Lung (tissue), 12 donors: ENCODE data around the gene CUL5. TPM values are rescaled to one million over a fixed set of nuclear protein-coding genes. Genes with fewer than 3 reads are reported as not detected.
"Not testable (repeated sequence)": the region's sequence is repeated elsewhere in the genome, so short reads cannot be mapped to it uniquely, and the experiment has no call there.

Experiments used
- ATAC-seq: fragments of 200-7000 bp; cut with Tn5 transposase; one replicate; pipeline ENCODE4 v1.9.1; 2020; ENCODE audit warnings: moderate number of reproducible peaks; ENCODE audit not compliant: insufficient read depth, low FRiP score
- DNase-seq, 3 donors: peaks; one replicate each; pipeline ENCODE4 v3.0.0-alpha.2; 2013 to 2017
- H3K27ac ChIP-seq, 2 donors: one replicate each; pipeline ENCODE4 v1.5.1; 2013; ENCODE audit warnings: mild to moderate bottlenecking in 2 of 2, moderate library complexity in 2 of 2, control low read depth in 1 of 2, inconsistent platforms in 1 of 2, low read depth in 1 of 2, low read length in 1 of 2
- H3K27me3 ChIP-seq, 3 donors: one replicate each; pipeline ENCODE4 v1.5.1; 2013; ENCODE audit warnings: low read length in 2 of 3; ENCODE audit not compliant: control insufficient read depth in 3 of 3, insufficient read depth in 3 of 3
- H3K36me3 ChIP-seq, 4 donors: one replicate each; pipeline ENCODE4 v1.5.1; 2013; ENCODE audit warnings: low read length in 4 of 4, mild to moderate bottlenecking in 1 of 4, moderate library complexity in 1 of 4; ENCODE audit not compliant: control insufficient read depth in 4 of 4, insufficient read depth in 4 of 4
- H3K4me1 ChIP-seq, 5 donors: one replicate each; pipeline ENCODE4 v1.5.1; 2013; ENCODE audit warnings: low read length in 5 of 5, mild to moderate bottlenecking in 2 of 5, moderate library complexity in 1 of 5; ENCODE audit not compliant: control insufficient read depth in 5 of 5, insufficient read depth in 5 of 5
- H3K4me3 ChIP-seq: one replicate; pipeline ENCODE4 v1.5.1; 2013; ENCODE audit warnings: mild to moderate bottlenecking, control low read depth, moderate library complexity
- H3K9ac ChIP-seq, 2 donors: one replicate each; pipeline ENCODE4 v1.5.1; 2013; ENCODE audit warnings: low read length in 2 of 2, control low read depth in 1 of 2; ENCODE audit not compliant: insufficient read depth in 1 of 2
- H3K9me3 ChIP-seq, 4 donors: one replicate each; pipeline ENCODE4 v1.5.1; 2013; ENCODE audit warnings: low read length in 3 of 4, mild to moderate bottlenecking in 1 of 4, moderate library complexity in 1 of 4; ENCODE audit not compliant: control insufficient read depth in 4 of 4, insufficient read depth in 3 of 4
- CTCF ChIP-seq: IDR thresholded peaks from 2 replicates; pipeline ENCODE4 v1.5.1; 2012; ENCODE audit warnings: mild to moderate bottlenecking; ENCODE audit errors: control extremely low read depth, extremely low read depth
- WGBS, 2 donors: extraction: QIAGEN DNeasy Blood & Tissue Kit; methylation state at CpG; one replicate each; pipeline ENCODE4 v1.1.7; 2013; 5-methylcytosine and 5-hydroxymethylcytosine counted together
- polyA plus RNA-seq, 2 donors: library from polyadenylated mRNA; stranded (reverse); fragments of 200-250 nt; gene quantifications; one replicate each; pipeline ENCODE4 v1.2.1, GENCODE V29; 2013
- total RNA-seq, 2 donors: library from RNA; depleted of rRNA in 1 of 2; stranded (reverse); fragments of >200 nt in 1 of 2; gene quantifications; one replicate each; pipeline ENCODE4 v1.2.1, GENCODE V29; 2014 to 2021
- donor health status: control.
- donor health status: control.
- donor health status: Bipolar disorder and iron deficiency.
- donor health status: healthy.
- donor health status: DM: yes; HTN: yes; CAD: no.

Gene CUL5
- total and polyA plus RNA-seq, 4 donors = 5.4 to 53.6 (median 22.2) TPM

DNA sequence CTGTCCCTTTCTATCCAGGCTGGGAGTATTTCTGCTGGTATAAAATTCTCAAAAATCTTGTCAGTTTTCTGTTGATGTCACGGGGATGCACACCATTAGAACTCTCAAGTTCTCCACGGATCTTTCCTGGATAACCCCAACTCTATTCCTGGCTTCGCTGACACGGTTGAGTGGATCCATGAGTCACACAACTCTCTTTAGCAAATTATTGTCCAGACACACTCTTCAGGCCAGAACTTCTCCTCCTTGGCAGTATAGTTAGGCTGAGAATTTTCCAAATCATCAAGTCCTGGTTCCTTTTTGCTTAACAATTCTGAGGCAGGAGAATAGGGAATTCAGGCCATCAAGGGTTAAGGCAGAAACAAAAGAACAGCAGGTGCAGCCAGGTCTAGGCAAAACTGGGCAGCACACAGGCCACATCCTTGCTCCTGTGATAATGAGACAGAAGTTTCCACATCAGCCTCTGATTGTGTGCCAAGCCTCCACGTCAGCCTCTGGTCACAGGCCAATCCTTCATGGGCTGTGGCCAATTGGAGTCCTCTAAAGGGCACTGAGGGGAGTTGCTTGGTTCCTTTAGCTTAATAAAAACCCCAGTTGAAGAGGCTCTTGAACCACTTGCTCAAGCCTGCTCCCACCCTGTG is 106.9 kb downstream of the CUL5 start:
- ATAC-seq (peak; percentile 61), DNase-seq (peak; percentile 87 to 93 (median 89))
- 40 to 53% methylated on average over 5 of the region's 5 CpGs for whole genome bisulfite sequencing, 2 donors
- TF ChIP-seq CTCF = no peak
- Histone ChIP-seq H3K4me3 (no peak overlapping the region), H3K27ac (peak overlapping the region; percentile 5 to 92), H3K27me3 (no peaks in the 10 kb centered on the region), H3K4me1 (peaks cover 0 to 8% (median 0%) of the 10 kb centered on the region in 5 donors), H3K36me3 (no peaks in the 10 kb centered on the region), H3K9me3 (no peaks in the 10 kb centered on the region), H3K9ac (no peak overlapping the region)

GRCh38 chr11:108117746-108118371 is 109.2 kb downstream of the CUL5 start:
- no peak for ATAC-seq
- H3K4me3 ChIP-seq = no peak overlapping the region
- no peaks in the 10 kb centered on the region for H3K36me3 ChIP-seq
- peaks cover 0 to 18% (median 8%) of the 10 kb centered on the region in 5 donors for H3K4me1 ChIP-seq
- no peaks in the 10 kb centered on the region for H3K27me3 ChIP-seq
- H3K9me3 ChIP-seq = no peaks in the 10 kb centered on the region
- DNase-seq = peak in 2 of 3 donors; percentile 56 to 71
- H3K9ac ChIP-seq = no peak overlapping the region
- no peak overlapping the region for H3K27ac ChIP-seq
- peak; percentile 11 for TF ChIP-seq CTCF

DNA sequence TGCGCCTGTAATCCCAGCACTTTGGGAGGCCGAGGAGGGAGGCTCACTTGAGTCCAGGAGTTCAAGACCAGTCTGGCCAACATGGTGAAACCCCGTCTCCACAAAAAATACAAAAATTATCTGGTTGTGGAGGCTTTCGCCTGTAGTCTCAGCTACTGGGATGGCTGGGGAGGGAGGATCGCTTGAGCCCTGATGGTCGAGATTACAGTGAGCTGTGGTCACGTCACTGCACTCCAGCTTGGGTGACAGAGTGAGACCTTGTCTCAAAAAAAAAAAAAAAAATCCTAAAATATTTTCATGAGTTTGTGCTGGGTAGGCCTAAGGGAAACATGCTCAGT is 112.2 kb downstream of the CUL5 start:
- not testable (repeated sequence) for DNase-seq, H3K9ac ChIP-seq, H3K4me3 ChIP-seq, H3K36me3 ChIP-seq, H3K27me3 ChIP-seq, H3K9me3 ChIP-seq, ATAC-seq
- 62 to 67% methylated on average over 7 of the region's 7 CpGs for WGBS, 2 donors
- H3K4me1 ChIP-seq = peaks cover 6 to 21% (median 8%) of the 10 kb centered on the region in 5 donors
- peak overlapping the region; percentile 97 to 99 for H3K27ac ChIP-seq

- ATAC-seq (peak; percentile 94), DNase-seq (peak; percentile 93 to 96 (median 95))
- peak within 1 kb of the TSS; percentile 76 for H3K4me3 ChIP-seq
- H3K27me3 ChIP-seq = no peaks in the 10 kb centered on the region
- peak within 1 kb of the TSS; percentile 97 to 99 for H3K27ac ChIP-seq
- peaks cover 6 to 26% (median 8%) of the 10 kb centered on the region in 5 donors for H3K4me1 ChIP-seq
- WGBS, 2 donors = 0% methylated on average over 73 of the region's 73 CpGs
- H3K9me3 ChIP-seq = no peaks in the 10 kb centered on the region
- no peak for TF ChIP-seq CTCF
- no peaks in the 10 kb centered on the region for H3K36me3 ChIP-seq
- H3K9ac ChIP-seq = peak within 1 kb of the TSS; percentile 66
Measured at GRCh38 chr11:108121274-108122155, 112.8 kb downstream of the CUL5 start, which contains the start of gene ACAT1. ACAT1 (plus strand) TSS chr11:108121567; CDS start chr11:108121607, 40 bp downstream.
